ENCODE data around the gene DNAJC7.

DNA sequence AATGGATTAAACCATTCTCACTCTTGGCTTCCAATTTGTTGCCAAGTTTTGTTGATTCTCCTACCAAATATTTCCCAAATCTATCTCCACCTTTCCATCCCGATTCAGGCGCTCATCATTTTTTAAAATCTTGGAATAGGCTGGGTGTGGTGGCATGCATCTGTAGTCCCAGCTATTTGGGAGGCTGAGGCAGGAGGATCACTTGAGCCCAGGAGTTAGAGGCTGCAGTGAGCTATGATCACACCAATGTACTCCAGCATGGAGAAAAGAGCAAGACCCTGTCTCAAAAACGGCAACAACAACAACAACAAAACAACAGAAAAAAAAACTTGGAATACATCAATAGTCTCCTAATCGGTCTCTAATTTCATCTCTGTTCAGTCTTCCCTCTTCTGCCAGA, 1.7 kb upstream of the DNAJC7 start:
- TF ChIP-seq EP300 (IDR thresholded peaks at IDR 0.05; ENCODE audit: borderline replicate concordance) (no peak), TAF1 (IDR thresholded peaks at IDR 0.05; ENCODE audit: low read depth) (no peak), CREB1 (IDR thresholded peaks at IDR 0.05; ENCODE audit: low read depth) (no peak), CEBPB (IDR thresholded peaks at IDR 0.05) (no peak), REST (IDR thresholded peaks at IDR 0.05; ENCODE audit: low read depth) (no peak), MAX (IDR thresholded peaks at IDR 0.05) (no peak), FOXM1 (IDR thresholded peaks at IDR 0.05; ENCODE audit: borderline replicate concordance, low read depth) (no peak), RAD21 (IDR thresholded peaks at IDR 0.05; ENCODE audit: low read depth) (no peak), TCF12 (IDR thresholded peaks at IDR 0.05; ENCODE audit: low read depth) (no peak), YY1 (IDR thresholded peaks at IDR 0.05; ENCODE audit: low read depth) (no peak)

All from Ishikawa (cell line).